Osteocyte (in vitro differentiated cells): ENCODE data around the gene ABCC12. TPM values are rescaled to one million over a fixed set of nuclear protein-coding genes. Genes with fewer than 3 reads are reported as not detected.
A peak's percentile ranks its signal among the peaks of the same experiment; 100 is the strongest.

Experiments
- DNase-seq: peaks from one replicate; pipeline ENCODE4 v3.0.0; 2021; ENCODE audit warnings: mixed read lengths; ENCODE audit not compliant: unreplicated experiment; ENCODE audit errors: extremely low spot score
- H3K27ac Mint-ChIP-seq: one replicate; pipeline ENCODE4 v1.8.0; 2021; ENCODE audit warnings: mild to moderate bottlenecking, mixed read lengths; ENCODE audit not compliant: unreplicated experiment
- H3K27me3 Mint-ChIP-seq: one replicate; pipeline ENCODE4 v1.8.0; 2021; ENCODE audit warnings: mixed read lengths; ENCODE audit not compliant: unreplicated experiment
- H3K36me3 Mint-ChIP-seq: one replicate; pipeline ENCODE4 v1.8.0; 2021; ENCODE audit warnings: mixed read lengths; ENCODE audit not compliant: unreplicated experiment
- H3K4me1 Mint-ChIP-seq: one replicate; pipeline ENCODE4 v1.8.0; 2021; ENCODE audit warnings: mixed read lengths; ENCODE audit not compliant: unreplicated experiment
- H3K4me3 Mint-ChIP-seq: one replicate; pipeline ENCODE4 v1.8.0; 2021; ENCODE audit warnings: mild to moderate bottlenecking, moderate library complexity, mixed read lengths; ENCODE audit not compliant: unreplicated experiment
- H3K9me3 Mint-ChIP-seq: one replicate; pipeline ENCODE4 v1.8.0; 2021; ENCODE audit warnings: mixed read lengths; ENCODE audit not compliant: unreplicated experiment
- CTCF ChIP-seq: fragments of 200-600 bp; sonication (generic); IDR thresholded peaks from 2 replicates; pipeline ENCODE4 v1.5.0; 2021; ENCODE audit warnings: antibody characterized with exemption, mild to moderate bottlenecking, moderate library complexity
- total RNA-seq: library from RNA; stranded (reverse); gene quantifications from 2 replicates; pipeline ENCODE4 v1.2.1, GENCODE V29; 2021

Gene ABCC12
- total RNA-seq, 1 donor from 2014 or later = not detected

- H3K27ac Mint-ChIP-seq = no peak overlapping the region
- H3K27me3 Mint-ChIP-seq = no peaks in the 10 kb centered on the region
- no peaks in the 10 kb centered on the region for H3K9me3 Mint-ChIP-seq
- no peaks in the 10 kb centered on the region for H3K36me3 Mint-ChIP-seq
- H3K4me1 Mint-ChIP-seq = peaks cover 43% of the 10 kb centered on the region
- H3K4me3 Mint-ChIP-seq = no peak overlapping the region
- DNase-seq = no peak
- no peak for TF ChIP-seq CTCF
These were observed 23.1 kb downstream of the ABCC12 start for GRCh38 chr16:48132696-48133095.

- no peak for DNase-seq
- peaks cover 45% of the 10 kb centered on the region for H3K4me1 Mint-ChIP-seq
- H3K36me3 Mint-ChIP-seq = no peaks in the 10 kb centered on the region
- H3K9me3 Mint-ChIP-seq = no peaks in the 10 kb centered on the region
- no peaks in the 10 kb centered on the region for H3K27me3 Mint-ChIP-seq
- no peak overlapping the region for H3K4me3 Mint-ChIP-seq
- TF ChIP-seq CTCF = no peak
- no peak overlapping the region for H3K27ac Mint-ChIP-seq
These were observed 24.4 kb downstream of the ABCC12 start for GRCh38 chr16:48131201-48131935.

- no peak for TF ChIP-seq CTCF
- H3K27ac Mint-ChIP-seq = no peak overlapping the region
- no peaks in the 10 kb centered on the region for H3K27me3 Mint-ChIP-seq
- no peak overlapping the region for H3K4me3 Mint-ChIP-seq
- H3K4me1 Mint-ChIP-seq = peaks cover 59% of the 10 kb centered on the region
- DNase-seq = no peak
- no peaks in the 10 kb centered on the region for H3K9me3 Mint-ChIP-seq
- no peaks in the 10 kb centered on the region for H3K36me3 Mint-ChIP-seq
These were observed 25.9 kb downstream of the ABCC12 start for GRCh38 chr16:48129926-48130325.

GRCh38 chr16:48128769-48129168 is 27.0 kb downstream of the ABCC12 start:
- no peaks in the 10 kb centered on the region for H3K27me3 Mint-ChIP-seq
- no peak for TF ChIP-seq CTCF
- no peaks in the 10 kb centered on the region for H3K36me3 Mint-ChIP-seq
- no peak overlapping the region for H3K4me3 Mint-ChIP-seq
- DNase-seq = no peak
- H3K4me1 Mint-ChIP-seq = peaks cover 70% of the 10 kb centered on the region
- no peak overlapping the region for H3K27ac Mint-ChIP-seq
- H3K9me3 Mint-ChIP-seq = no peaks in the 10 kb centered on the region

GRCh38 chr16:48126801-48127644 is 28.8 kb downstream of the ABCC12 start:
- Mint-ChIP-seq H3K4me3 (no peak overlapping the region), H3K4me1 (peaks cover 75% of the 10 kb centered on the region), H3K27ac (peak overlapping the region; percentile 78), H3K9me3 (no peaks in the 10 kb centered on the region), H3K27me3 (no peaks in the 10 kb centered on the region), H3K36me3 (no peaks in the 10 kb centered on the region)
- no peak for DNase-seq
- TF ChIP-seq CTCF = no peak
